H9 (cell line): ENCODE results near the gene CNOT4. TPM values are rescaled to one million over a fixed set of nuclear protein-coding genes. Genes with fewer than 3 reads are reported as not detected.

ENCODE experiments used
- DNase-seq: peaks from one replicate; pipeline ENCODE4 v3.0.0-alpha.2; 2017
- H2AFZ ChIP-seq: one replicate; pipeline ENCODE4 v1.6.1; 2013; ENCODE audit warnings: mild to moderate bottlenecking, low read length, control low read depth, moderate library complexity
- H2AK5ac ChIP-seq: 2 replicates; pipeline ENCODE4 v1.6.1; 2013; ENCODE audit warnings: low read length, control low read depth, mixed read lengths; ENCODE audit not compliant: insufficient read length
- H2BK120ac ChIP-seq: one replicate; pipeline ENCODE4 v1.6.1; 2013; ENCODE audit warnings: low read depth, mild to moderate bottlenecking, low read length, control low read depth, inconsistent platforms; ENCODE audit not compliant: poor library complexity, severe bottlenecking
- H2BK12ac ChIP-seq: 2 replicates; pipeline ENCODE4 v1.6.1; 2013; ENCODE audit warnings: low read length, control low read depth, mixed read lengths, low read depth; ENCODE audit not compliant: insufficient read length
- H2BK15ac ChIP-seq: 2 replicates; pipeline ENCODE4 v1.6.1; 2013; ENCODE audit warnings: low read depth, low read length, control low read depth
- H2BK20ac ChIP-seq: one replicate; pipeline ENCODE4 v1.6.1; 2013; ENCODE audit warnings: low read depth, mild to moderate bottlenecking, low read length, control low read depth, inconsistent platforms; ENCODE audit not compliant: poor library complexity, severe bottlenecking
- H2BK5ac ChIP-seq: 2 replicates; pipeline ENCODE4 v1.6.1; 2013; ENCODE audit warnings: low read length, control low read depth, mixed read lengths; ENCODE audit not compliant: insufficient read length
- H3K14ac ChIP-seq: 2 replicates; pipeline ENCODE4 v1.6.1; 2013; ENCODE audit warnings: low read length, control low read depth; ENCODE audit not compliant: insufficient read depth
- H3K18ac ChIP-seq: 2 replicates; pipeline ENCODE4 v1.6.1; 2013; ENCODE audit warnings: low read depth, mild to moderate bottlenecking, mixed read lengths, low read length, control low read depth; ENCODE audit not compliant: insufficient read length
- H3K23ac ChIP-seq: 2 replicates; pipeline ENCODE4 v1.6.1; 2013; ENCODE audit warnings: low read length, control low read depth, mixed read lengths, low read depth; ENCODE audit not compliant: insufficient read length
- H3K23me2 ChIP-seq: 2 replicates; pipeline ENCODE4 v1.6.1; 2013; ENCODE audit warnings: low read depth, mild to moderate bottlenecking, mixed read lengths, low read length, control low read depth; ENCODE audit not compliant: insufficient read length, poor library complexity, severe bottlenecking
- H3K27ac ChIP-seq: 2 replicates; pipeline ENCODE4 v1.5.1; 2013; ENCODE audit warnings: low read length, control low read depth, mixed read lengths, low read depth; ENCODE audit not compliant: insufficient read length
- H3K27me3 ChIP-seq: 2 replicates; pipeline ENCODE4 v1.6.1; 2013; ENCODE audit warnings: low read length, control low read depth, inconsistent platforms; ENCODE audit not compliant: insufficient read depth
- H3K4ac ChIP-seq: 2 replicates; pipeline ENCODE4 v1.6.1; 2013; ENCODE audit warnings: low read depth, mild to moderate bottlenecking, control low read depth, inconsistent platforms, low read length, moderate library complexity
- H3K4me1 ChIP-seq: 2 replicates; pipeline ENCODE4 v1.6.1; 2013; ENCODE audit warnings: low read length, control low read depth, inconsistent platforms; ENCODE audit not compliant: insufficient read depth
- H3K4me2 ChIP-seq: 2 replicates; pipeline ENCODE4 v1.6.1; 2013; ENCODE audit warnings: low read length, control low read depth, mixed read lengths; ENCODE audit not compliant: insufficient read length, insufficient read depth
- H3K56ac ChIP-seq: 2 replicates; pipeline ENCODE4 v1.6.1; 2013; ENCODE audit warnings: low read depth, mild to moderate bottlenecking, mixed read lengths, low read length, control low read depth; ENCODE audit not compliant: insufficient read length
- H3K79me1 ChIP-seq: 2 replicates; pipeline ENCODE4 v1.6.1; 2013; ENCODE audit warnings: low read depth, mild to moderate bottlenecking, moderate library complexity, low read length, control low read depth, inconsistent platforms; ENCODE audit not compliant: insufficient read depth, poor library complexity, severe bottlenecking
- H3K79me2 ChIP-seq: 2 replicates; pipeline ENCODE4 v1.6.1; 2013; ENCODE audit warnings: low read length, control low read depth, inconsistent platforms; ENCODE audit not compliant: insufficient read depth
- H3K9ac ChIP-seq: 2 replicates; pipeline ENCODE4 v1.6.1; 2013; ENCODE audit warnings: low read length, control low read depth, mixed read lengths; ENCODE audit not compliant: insufficient read length; ENCODE audit errors: extremely low read depth
- H3K9me3 ChIP-seq: one replicate; pipeline ENCODE4 v1.6.1; 2013; ENCODE audit warnings: low read depth, low read length, inconsistent platforms; ENCODE audit not compliant: control insufficient read depth
- H3T11ph ChIP-seq: one replicate; pipeline ENCODE4 v1.6.1; 2013; ENCODE audit warnings: mild to moderate bottlenecking, low read length, control low read depth, inconsistent platforms
- H4K20me1 ChIP-seq: one replicate; pipeline ENCODE4 v1.6.1; 2013; ENCODE audit not compliant: control insufficient read depth, insufficient read length, insufficient read depth
- H4K5ac ChIP-seq: 2 replicates; pipeline ENCODE4 v1.6.1; 2013; ENCODE audit warnings: low read depth, mild to moderate bottlenecking, mixed read lengths, low read length, control low read depth; ENCODE audit not compliant: insufficient read length
- H4K8ac ChIP-seq: replicated peaks from 2 replicates; pipeline ENCODE4 v1.6.1; 2013; ENCODE audit warnings: low read length, control low read depth, mixed read lengths, low read depth; ENCODE audit not compliant: insufficient read length
- H4K91ac ChIP-seq: 2 replicates; pipeline ENCODE4 v1.6.1; 2013; ENCODE audit warnings: low read depth, mild to moderate bottlenecking, moderate library complexity, mixed read lengths, low read length, control low read depth; ENCODE audit not compliant: insufficient read length
- H3K27ac Mint-ChIP-seq, 3 experiments: 2 replicates in 2 of 3; 3 replicates in 1 of 3; pipeline ENCODE4 v1.8.0; 2020 to 2021; ENCODE audit warnings: mixed read lengths in 3 of 3, mild to moderate bottlenecking in 1 of 3, moderate library complexity in 1 of 3
- H3K27me3 Mint-ChIP-seq: 2 replicates; pipeline ENCODE4 v1.8.0; 2021; ENCODE audit warnings: low read depth, mild to moderate bottlenecking, moderate library complexity, mixed read lengths
- H3K36me3 Mint-ChIP-seq, 3 experiments: 2 replicates in 2 of 3; 3 replicates in 1 of 3; pipeline ENCODE4 v1.8.0; 2020 to 2021; ENCODE audit warnings: low read depth in 3 of 3, mixed read lengths in 3 of 3; ENCODE audit not compliant: insufficient read depth in 1 of 3
- H3K4me1 Mint-ChIP-seq, 2 experiments: 2 replicates each; pipeline ENCODE4 v1.8.0; 2020; ENCODE audit warnings: mixed read lengths in 2 of 2
- H3K4me3 Mint-ChIP-seq, 2 experiments: 2 replicates in 1 of 2; 3 replicates in 1 of 2; pipeline ENCODE4 v1.8.0; 2020 to 2021; ENCODE audit warnings: mild to moderate bottlenecking in 2 of 2, mixed read lengths in 2 of 2, moderate library complexity in 1 of 2
- H3K9me3 Mint-ChIP-seq, 2 experiments: 2 replicates in 1 of 2; 3 replicates in 1 of 2; pipeline ENCODE4 v1.8.0; 2020; ENCODE audit warnings: mild to moderate bottlenecking in 2 of 2, mixed read lengths in 2 of 2, moderate library complexity in 1 of 2
- CTCF ChIP-seq: fragments of 200-600 bp; sonication (generic); conservative IDR thresholded peaks from 3 replicates; pipeline ENCODE4 v1.8.0; 2021; ENCODE audit warnings: antibody characterized with exemption, mild to moderate bottlenecking
- WGBS: extraction: QIAGEN DNeasy Blood & Tissue Kit; methylation state at CpG from one replicate; pipeline ENCODE4 v1.1.7; 2013; ENCODE audit warnings: missing lambda C conversion rate, low lambda C conversion rate, mixed read lengths; ENCODE audit not compliant: insufficient read length; ENCODE audit errors: extremely low coverage; 5-methylcytosine and 5-hydroxymethylcytosine counted together
- total RNA-seq: library from RNA; stranded (reverse); gene quantifications from 2 replicates; pipeline ENCODE4 v1.2.1, GENCODE V29; 2021

The CNOT4 gene
- total RNA-seq, 1 experiment from 2014 or later = 27.4 TPM

GRCh38 chr7:135486261-135486920 is 23.5 kb downstream of the CNOT4 start:
- Histone ChIP-seq H3K56ac (no peak overlapping the region), H3K23ac (no peak overlapping the region), H3K18ac (no peak overlapping the region), H3K9ac (no peak overlapping the region), H2BK5ac (no peak overlapping the region), H3K23me2 (no peaks in the 10 kb centered on the region), H2BK12ac (no peak overlapping the region), H4K91ac (no peak overlapping the region), H3K9me3 (no peaks in the 10 kb centered on the region), H4K20me1 (no peaks in the 10 kb centered on the region), H4K5ac (no peak overlapping the region), H3K4me2 (no peak overlapping the region), H3K79me1 (peaks cover 9% of the 10 kb centered on the region), H3K79me2 (peaks cover 2% of the 10 kb centered on the region; the same call in 1 of the 2 replicates), H2BK120ac (no peak overlapping the region), H3K4ac (no peak overlapping the region), H3K4me1 (no peaks in the 10 kb centered on the region), H3K14ac (no peak overlapping the region), H2AFZ (no peak overlapping the region), H4K8ac (no peak overlapping the region), H3K27ac (no peak overlapping the region), H3T11ph (no peak overlapping the region), H2BK20ac (no peak overlapping the region), H3K27me3 (no peaks in the 10 kb centered on the region), H2BK15ac (no peak overlapping the region), H2AK5ac (no peak overlapping the region)
- DNase-seq = no peak
- Mint-ChIP-seq H3K36me3 (peaks cover 0 to 4% (median 3%) of the 10 kb centered on the region in 3 experiments; a peak in 2 of 7 replicates), H3K4me1 (peaks cover 2 to 3% of the 10 kb centered on the region in 2 experiments; a peak in 1 of 4 replicates), H3K27me3 (no peaks in the 10 kb centered on the region), H3K4me3 (no peak overlapping the region), H3K27ac (no peak overlapping the region; a peak in 1 of 7 replicates), H3K9me3 (no peaks in the 10 kb centered on the region)
- TF ChIP-seq CTCF = no peak
- no CpG with 5 or more reads among the region's 3 CpGs for WGBS
